Liver (tissue), 9 donors: Measurements from ENCODE around the gene SNX1. TPM values are rescaled to one million over a fixed set of nuclear protein-coding genes. Genes with fewer than 3 reads are reported as not detected.

Source experiments
- DNase-seq: peaks from one replicate; pipeline ENCODE4 v3.0.0-alpha.2; 2017; ENCODE audit warnings: low spot score
- H3K27ac ChIP-seq, 2 donors: one replicate each; pipeline ENCODE4 v1.7.0; 2013; ENCODE audit warnings: inconsistent platforms in 2 of 2, low read length in 2 of 2, control low read depth in 1 of 2, low read depth in 1 of 2, mild to moderate bottlenecking in 1 of 2
- H3K27me3 ChIP-seq, 4 donors: one replicate each; pipeline versions ENCODE4 v1.6.1 to v1.7.0; 2013; ENCODE audit warnings: low read length in 3 of 4, inconsistent platforms in 1 of 4, mild to moderate bottlenecking in 1 of 4, moderate library complexity in 1 of 4; ENCODE audit not compliant: control insufficient read depth in 4 of 4, insufficient read depth in 4 of 4
- H3K36me3 ChIP-seq, 4 donors: one replicate each; pipeline versions ENCODE4 v1.6.1 to v1.7.0; 2013; ENCODE audit warnings: low read length in 3 of 4, mild to moderate bottlenecking in 3 of 4, low read depth in 1 of 4, moderate library complexity in 1 of 4; ENCODE audit not compliant: control insufficient read depth in 4 of 4, insufficient read depth in 3 of 4
- H3K4me1 ChIP-seq, 4 donors: one replicate each; pipeline versions ENCODE4 v1.6.1 to v1.7.0; 2013; ENCODE audit warnings: low read length in 3 of 4, mild to moderate bottlenecking in 3 of 4, moderate library complexity in 1 of 4; ENCODE audit not compliant: control insufficient read depth in 4 of 4, insufficient read depth in 4 of 4
- H3K4me3 ChIP-seq, 3 donors: one replicate each; pipeline versions ENCODE4 v1.6.1 to v1.7.0; 2013; ENCODE audit warnings: low read length in 3 of 3, control low read depth in 1 of 3, low read depth in 1 of 3, mild to moderate bottlenecking in 1 of 3
- H3K9ac ChIP-seq, 2 donors: one replicate each; pipeline ENCODE4 v1.7.0; 2013; ENCODE audit warnings: low read length in 2 of 2, mild to moderate bottlenecking in 2 of 2, moderate library complexity in 2 of 2, control low read depth in 1 of 2, low read depth in 1 of 2
- H3K9me3 ChIP-seq, 4 donors: one replicate each; pipeline versions ENCODE4 v1.6.1 to v1.7.0; 2013; ENCODE audit warnings: low read length in 3 of 4; ENCODE audit not compliant: control insufficient read depth in 4 of 4
- ATF3 ChIP-seq: IDR thresholded peaks from 2 replicates; pipeline ENCODE4 v1.6.1; 2016; ENCODE audit warnings: antibody characterized with exemption
- CTCF ChIP-seq: fragments of 150-350 bp; IDR thresholded peaks from 2 replicates; pipeline ENCODE4 v1.5.1; 2017; ENCODE audit warnings: improper control_type of control experiment, low read depth, low read length; ENCODE audit not compliant: missing input control
- EGR1 ChIP-seq, 2 donors: IDR thresholded peaks; 2 replicates each; pipeline ENCODE4 v1.6.1; 2016 to 2018; ENCODE audit warnings: antibody characterized with exemption in 2 of 2, low read depth in 2 of 2
- FOXA1 ChIP-seq: IDR thresholded peaks from 2 replicates; pipeline ENCODE4 v1.6.1; 2016; ENCODE audit warnings: antibody characterized with exemption
- GABPA ChIP-seq, 2 donors: IDR thresholded peaks in 1 of 2; conservative IDR thresholded peaks in 1 of 2; 2 replicates each; pipeline ENCODE4 v1.6.1; 2016; ENCODE audit warnings: antibody characterized with exemption in 2 of 2, mild to moderate bottlenecking in 1 of 2, moderate library complexity in 1 of 2
- HNF4A ChIP-seq, 2 donors: conservative IDR thresholded peaks; 2 replicates each; pipeline ENCODE4 v1.6.1; 2016; ENCODE audit warnings: antibody characterized with exemption in 2 of 2, mild to moderate bottlenecking in 2 of 2
- HNF4G ChIP-seq: IDR thresholded peaks from 2 replicates; pipeline ENCODE4 v1.6.1; 2016; ENCODE audit warnings: antibody characterized with exemption
- JUND ChIP-seq, 2 donors: IDR thresholded peaks; 2 replicates each; pipeline ENCODE4 v1.6.1; 2016; ENCODE audit warnings: antibody characterized with exemption in 2 of 2
- MAX ChIP-seq: IDR thresholded peaks from 2 replicates; pipeline ENCODE4 v1.6.1; 2016; ENCODE audit warnings: antibody characterized with exemption
- NR2F2 ChIP-seq: IDR thresholded peaks from 2 replicates; pipeline ENCODE4 v1.6.1; 2016; ENCODE audit warnings: antibody characterized with exemption
- RAD21 ChIP-seq, 2 donors: IDR thresholded peaks; 2 replicates each; pipeline ENCODE4 v1.6.1; 2016; ENCODE audit warnings: antibody characterized with exemption in 2 of 2, mild to moderate bottlenecking in 2 of 2
- REST ChIP-seq: IDR thresholded peaks from 2 replicates; pipeline ENCODE4 v1.6.1; 2016; ENCODE audit warnings: antibody characterized with exemption, mild to moderate bottlenecking
- RXRA ChIP-seq, 2 donors: IDR thresholded peaks; 2 replicates each; pipeline ENCODE4 v1.6.1; 2017 to 2018; ENCODE audit warnings: antibody characterized with exemption in 2 of 2, mild to moderate bottlenecking in 1 of 2
- SP1 ChIP-seq: IDR thresholded peaks from 2 replicates; pipeline ENCODE4 v1.6.1; 2018; ENCODE audit warnings: antibody characterized with exemption, mild to moderate bottlenecking
- TAF1 ChIP-seq: conservative IDR thresholded peaks from 2 replicates; pipeline ENCODE4 v1.6.1; 2016; ENCODE audit warnings: antibody characterized with exemption, mild to moderate bottlenecking
- YY1 ChIP-seq: IDR thresholded peaks from 2 replicates; pipeline ENCODE4 v1.6.1; 2016; ENCODE audit warnings: antibody characterized with exemption, mild to moderate bottlenecking
- ZBTB33 ChIP-seq: IDR thresholded peaks from 2 replicates; pipeline ENCODE4 v1.6.1; 2016; ENCODE audit warnings: antibody characterized with exemption
- WGBS: extraction: QIAGEN DNeasy Blood & Tissue Kit; methylation state at CpG from one replicate; pipeline ENCODE4 v1.1.7; 2013; 5-methylcytosine and 5-hydroxymethylcytosine counted together
- polyA plus RNA-seq, 2 donors: library from polyadenylated mRNA; stranded (reverse) in 1 of 2; unstranded in 1 of 2; fragments of 200-250 nt in 1 of 2; fragments of >200 nt in 1 of 2; fragmentation: Nextera tagmentation in 1 of 2; extraction: Ambion mirVana in 1 of 2; gene quantifications; one replicate each; pipeline versions ENCODE4 v1.2.1 to v1.2.3, GENCODE V29; 2013 to 2015
- total RNA-seq, 2 donors: library from RNA; depleted of rRNA; stranded (reverse); fragments of >200 nt; gene quantifications; one replicate each; pipeline ENCODE4 v1.2.3, GENCODE V29; 2014
- donor health status: healthy.
- donor health status: healthy.
- donor health status: healthy.
- donor health status: healthy.
- donor health status: healthy.

Gene SNX1
- total and polyA plus RNA-seq, 4 donors: 40.0 to 67.4 (median 45.0) TPM

GRCh38 chr15:64148581-64148980, 52.8 kb downstream of the SNX1 start:
- Histone ChIP-seq H3K27me3 (no peaks in the 10 kb centered on the region), H3K9ac (no peak overlapping the region), H3K36me3 (peaks cover 0 to 15% (median 1%) of the 10 kb centered on the region in 4 donors), H3K4me1 (peaks cover 16 to 23% (median 20%) of the 10 kb centered on the region in 4 donors), H3K27ac (no peak overlapping the region), H3K4me3 (no peak overlapping the region), H3K9me3 (no peaks in the 10 kb centered on the region)
- WGBS: 60% methylated on average over 3 of the region's 3 CpGs
- no peak for TF ChIP-seq TAF1
- peak; percentile 22 for TF ChIP-seq MAX
- TF ChIP-seq HNF4A (conservative IDR thresholded peaks at IDR 0.05): peak in 1 of 2 donors; percentile 41
- TF ChIP-seq YY1: no peak
- TF ChIP-seq RXRA (IDR thresholded peaks at IDR 0.05): peak in 1 of 2 donors; percentile 48
- TF ChIP-seq JUND (IDR thresholded peaks at IDR 0.05): peak in 1 of 2 donors; percentile 32
- no peak for TF ChIP-seq GABPA (IDR thresholded peaks at IDR 0.05 in 1 of 2, conservative IDR thresholded peaks at IDR 0.05 in 1 of 2)
- no peak for TF ChIP-seq SP1
- DNase-seq: no peak

- Histone ChIP-seq H3K27me3 (no peaks in the 10 kb centered on the region), H3K27ac (no peak overlapping the region), H3K36me3 (peaks cover 0 to 11% (median 3%) of the 10 kb centered on the region in 4 donors), H3K9ac (no peak overlapping the region), H3K9me3 (no peaks in the 10 kb centered on the region), H3K4me1 (peaks cover 16 to 25% (median 21%) of the 10 kb centered on the region in 4 donors), H3K4me3 (no peak overlapping the region)
- TF ChIP-seq NR2F2 (no peak), RAD21 (IDR thresholded peaks at IDR 0.05) (peak in 1 of 2 donors; percentile 51)
- DNase-seq: no peak
Observed at GRCh38 chr15:64149424-64149823, 53.6 kb downstream of the SNX1 start.

- no peaks in the 10 kb centered on the region for H3K27me3 ChIP-seq
- peaks cover 0 to 8% (median 3%) of the 10 kb centered on the region in 4 donors for H3K36me3 ChIP-seq
- H3K4me3 ChIP-seq: no peak overlapping the region
- H3K9me3 ChIP-seq: no peaks in the 10 kb centered on the region
- H3K4me1 ChIP-seq: peaks cover 16 to 25% (median 21%) of the 10 kb centered on the region in 4 donors
- no peak for TF ChIP-seq JUND (IDR thresholded peaks at IDR 0.05)
- no peak for TF ChIP-seq RAD21 (IDR thresholded peaks at IDR 0.05)
- no peak for TF ChIP-seq CTCF
- TF ChIP-seq FOXA1: no peak
- no peak for TF ChIP-seq ZBTB33
- TF ChIP-seq RXRA (IDR thresholded peaks at IDR 0.05): no peak
- TF ChIP-seq REST: no peak
- TF ChIP-seq TAF1: no peak
- TF ChIP-seq NR2F2: no peak
- no peak for TF ChIP-seq ATF3
- no peak for TF ChIP-seq HNF4A (conservative IDR thresholded peaks at IDR 0.05)
- no peak for TF ChIP-seq EGR1 (IDR thresholded peaks at IDR 0.05; ENCODE audit: low read depth in 2 of 2)
- no peak for TF ChIP-seq HNF4G
- no peak for TF ChIP-seq GABPA (IDR thresholded peaks at IDR 0.05 in 1 of 2, conservative IDR thresholded peaks at IDR 0.05 in 1 of 2)
- DNase-seq: no peak
- 80% methylated on average over 9 of the region's 9 CpGs for WGBS
- no peak overlapping the region for H3K9ac ChIP-seq
- H3K27ac ChIP-seq: no peak overlapping the region
Observed at GRCh38 chr15:64149893-64150578, 54.3 kb downstream of the SNX1 start.
